ENCODE data around the gene TMEM184B. TPM values are rescaled to one million over a fixed set of nuclear protein-coding genes. Genes with fewer than 3 reads are reported as not detected.
A peak's percentile ranks its signal among the peaks of the same experiment; 100 is the strongest.

TMEM184B gene
- total RNA-seq, 4 donors from 2014 or later: 18.7 to 88.4 (median 41.1) TPM

DNA sequence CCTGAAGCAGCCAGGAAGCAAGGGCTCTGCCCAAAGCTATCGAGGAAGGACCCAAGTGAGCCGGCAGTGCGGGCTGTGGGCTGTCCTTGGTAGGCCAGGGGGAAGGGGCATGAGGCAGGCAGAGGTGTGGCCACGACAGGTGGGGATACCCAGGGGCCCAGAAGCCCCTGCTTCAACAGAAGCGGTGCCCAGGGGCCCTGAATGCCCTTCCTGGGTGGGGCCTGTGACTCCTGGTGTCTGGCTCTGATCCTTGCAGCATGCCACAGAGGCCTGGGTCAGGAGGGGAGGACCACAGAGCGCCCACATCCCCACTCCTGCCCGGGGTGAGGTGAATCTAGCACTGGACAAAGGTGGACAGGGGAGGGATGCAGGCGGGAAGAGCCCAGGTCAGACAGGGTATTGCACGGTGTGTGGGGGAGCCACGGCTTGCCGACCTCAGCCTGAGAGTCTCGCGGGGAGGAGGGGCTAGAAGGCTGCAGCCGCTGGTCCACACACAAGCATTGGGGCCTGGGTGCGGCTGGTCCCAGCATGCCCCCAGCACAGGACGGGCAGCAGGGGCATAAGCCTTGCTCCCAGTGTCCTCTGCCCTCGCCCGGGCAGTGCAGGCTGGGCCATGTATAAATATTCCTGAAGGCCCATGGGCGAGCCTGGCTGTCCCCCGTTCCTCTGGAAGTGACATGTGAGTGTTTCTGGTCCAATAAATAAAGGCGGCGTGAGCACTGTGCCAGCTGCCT is 52.0 kb downstream of the TMEM184B start:
- 85% methylated on average over 22 of the region's 22 CpGs; no CpG with 5 or more reads in 1 of the 2 donors for WGBS, 2 donors (ENCODE audit: low coverage in 1 of 2)
- H3K27me3 ChIP-seq: no peaks in the 10 kb centered on the region
- H3K4me3 ChIP-seq: no peak overlapping the region
- TF ChIP-seq POLR2AphosphoS5 (IDR thresholded peaks at IDR 0.05) (no peak), POLR2A (IDR thresholded peaks at IDR 0.05) (no peak), EP300 (IDR thresholded peaks at IDR 0.05; ENCODE audit: low read depth) (no peak)
- TF ChIP-seq, protein P1, sequence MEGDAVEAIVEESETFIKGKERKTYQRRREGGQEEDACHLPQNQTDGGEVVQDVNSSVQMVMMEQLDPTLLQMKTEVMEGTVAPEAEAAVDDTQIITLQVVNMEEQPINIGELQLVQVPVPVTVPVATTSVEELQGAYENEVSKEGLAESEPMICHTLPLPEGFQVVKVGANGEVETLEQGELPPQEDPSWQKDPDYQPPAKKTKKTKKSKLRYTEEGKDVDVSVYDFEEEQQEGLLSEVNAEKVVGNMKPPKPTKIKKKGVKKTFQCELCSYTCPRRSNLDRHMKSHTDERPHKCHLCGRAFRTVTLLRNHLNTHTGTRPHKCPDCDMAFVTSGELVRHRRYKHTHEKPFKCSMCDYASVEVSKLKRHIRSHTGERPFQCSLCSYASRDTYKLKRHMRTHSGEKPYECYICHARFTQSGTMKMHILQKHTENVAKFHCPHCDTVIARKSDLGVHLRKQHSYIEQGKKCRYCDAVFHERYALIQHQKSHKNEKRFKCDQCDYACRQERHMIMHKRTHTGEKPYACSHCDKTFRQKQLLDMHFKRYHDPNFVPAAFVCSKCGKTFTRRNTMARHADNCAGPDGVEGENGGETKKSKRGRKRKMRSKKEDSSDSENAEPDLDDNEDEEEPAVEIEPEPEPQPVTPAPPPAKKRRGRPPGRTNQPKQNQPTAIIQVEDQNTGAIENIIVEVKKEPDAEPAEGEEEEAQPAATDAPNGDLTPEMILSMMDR (IDR thresholded peaks at IDR 0.05): no peak
- no peaks in the 10 kb centered on the region for H3K9me3 ChIP-seq
- peaks cover 18 to 34% (median 20%) of the 10 kb centered on the region in 4 donors for H3K4me1 ChIP-seq
- in situ Hi-C loops (cut with MboI; ENCODE audit: low pct_ligation_motif_present in 1 of 4, low pct_unique_long_range_greater_than_20kb in 1 of 4, low sequenced_read_pairs in 3 of 4) (no loop called here), intact Hi-C loops (cut with DNase I; ENCODE audit: low total_unique reads) (no loop called here)
- H3K36me3 ChIP-seq: peaks cover 0 to 13% (median 4%) of the 10 kb centered on the region in 4 donors
- no peak for DNase-seq
- peak overlapping the region; percentile 75 to 89 (median 83) for H3K27ac ChIP-seq

DNA sequence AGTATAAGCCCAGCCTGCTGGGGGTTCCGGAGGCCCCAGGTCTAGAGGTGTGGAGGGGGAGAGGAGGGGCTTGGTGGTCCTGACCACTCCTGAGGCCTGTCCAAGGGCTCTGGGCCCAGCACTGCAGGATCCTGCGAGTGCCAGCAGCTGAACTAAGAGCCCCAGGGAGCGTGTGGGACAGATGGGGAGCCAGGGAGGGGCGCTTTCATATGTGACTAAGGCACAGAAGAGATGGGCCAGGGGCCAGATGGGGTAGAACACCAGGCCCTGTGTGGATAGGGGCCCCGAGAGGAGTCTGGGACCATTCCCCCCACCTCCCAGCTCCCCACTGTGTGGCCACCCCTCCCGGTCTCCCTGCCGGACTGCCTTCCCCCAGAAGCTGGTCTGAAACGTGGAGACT is 52.6 kb downstream of the TMEM184B start:
- in situ Hi-C loops (cut with MboI; ENCODE audit: low pct_ligation_motif_present in 1 of 4, low pct_unique_long_range_greater_than_20kb in 1 of 4, low sequenced_read_pairs in 3 of 4) (no loop called here), intact Hi-C loops (cut with DNase I; ENCODE audit: low total_unique reads) (no loop called here)
- no peaks in the 10 kb centered on the region for H3K9me3 ChIP-seq
- H3K4me3 ChIP-seq: no peak overlapping the region
- WGBS, 2 donors (ENCODE audit: low coverage in 1 of 2): 85% methylated on average over 8 of the region's 8 CpGs; no CpG with 5 or more reads in 1 of the 2 donors
- no peaks in the 10 kb centered on the region for H3K27me3 ChIP-seq
- no peak for TF ChIP-seq POLR2AphosphoS5 (IDR thresholded peaks at IDR 0.05)
- no peak for TF ChIP-seq POLR2A (IDR thresholded peaks at IDR 0.05)
- TF ChIP-seq EP300 (IDR thresholded peaks at IDR 0.05; ENCODE audit: low read depth): no peak
- TF ChIP-seq, protein P1 (IDR thresholded peaks at IDR 0.05): no peak
- H3K27ac ChIP-seq: peak overlapping the region; percentile 75 to 89 (median 83)
- no peak for DNase-seq
- H3K36me3 ChIP-seq: peaks cover 0 to 8% (median 3%) of the 10 kb centered on the region in 4 donors
- H3K4me1 ChIP-seq: peaks cover 18 to 34% (median 20%) of the 10 kb centered on the region in 4 donors

DNA sequence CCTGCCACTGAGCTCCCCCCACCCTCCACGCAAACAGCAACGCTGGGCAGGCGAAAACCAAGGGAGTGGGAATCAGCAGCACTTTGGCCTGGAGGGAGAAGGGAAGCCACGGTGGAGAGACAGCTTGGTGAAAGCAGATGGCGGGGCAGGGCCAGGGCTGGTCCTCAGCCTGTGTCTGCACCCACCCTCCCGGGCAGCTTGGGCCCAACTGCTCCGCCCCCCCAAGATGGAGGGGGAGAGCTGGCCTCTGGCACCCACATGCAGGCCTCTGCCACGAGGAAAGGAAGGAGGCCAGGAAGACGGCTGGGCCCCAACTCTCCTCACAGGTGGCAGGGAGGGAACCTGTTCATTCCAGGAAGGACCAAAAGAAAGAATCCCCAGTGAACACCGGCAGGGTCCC is 53.2 kb downstream of the TMEM184B start:
- Histone ChIP-seq H3K27me3 (no peaks in the 10 kb centered on the region), H3K27ac (peak overlapping the region; percentile 75 to 89 (median 83)), H3K36me3 (peaks cover 0 to 3% (median 1%) of the 10 kb centered on the region in 4 donors), H3K4me3 (no peak overlapping the region), H3K4me1 (peaks cover 18 to 34% (median 22%) of the 10 kb centered on the region in 4 donors), H3K9me3 (no peaks in the 10 kb centered on the region)
- TF ChIP-seq, protein P1 (IDR thresholded peaks at IDR 0.05): no peak
- TF ChIP-seq POLR2AphosphoS5 (IDR thresholded peaks at IDR 0.05) (no peak), EP300 (IDR thresholded peaks at IDR 0.05; ENCODE audit: low read depth) (no peak), POLR2A (IDR thresholded peaks at IDR 0.05) (no peak)
- in situ Hi-C loops (cut with MboI; ENCODE audit: low pct_ligation_motif_present in 1 of 4, low pct_unique_long_range_greater_than_20kb in 1 of 4, low sequenced_read_pairs in 3 of 4) (no loop called here), intact Hi-C loops (cut with DNase I; ENCODE audit: low total_unique reads) (no loop called here)
- 73% methylated on average over 10 of the region's 10 CpGs; no CpG with 5 or more reads in 1 of the 2 donors for WGBS, 2 donors (ENCODE audit: low coverage in 1 of 2)
- no peak for DNase-seq

DNA sequence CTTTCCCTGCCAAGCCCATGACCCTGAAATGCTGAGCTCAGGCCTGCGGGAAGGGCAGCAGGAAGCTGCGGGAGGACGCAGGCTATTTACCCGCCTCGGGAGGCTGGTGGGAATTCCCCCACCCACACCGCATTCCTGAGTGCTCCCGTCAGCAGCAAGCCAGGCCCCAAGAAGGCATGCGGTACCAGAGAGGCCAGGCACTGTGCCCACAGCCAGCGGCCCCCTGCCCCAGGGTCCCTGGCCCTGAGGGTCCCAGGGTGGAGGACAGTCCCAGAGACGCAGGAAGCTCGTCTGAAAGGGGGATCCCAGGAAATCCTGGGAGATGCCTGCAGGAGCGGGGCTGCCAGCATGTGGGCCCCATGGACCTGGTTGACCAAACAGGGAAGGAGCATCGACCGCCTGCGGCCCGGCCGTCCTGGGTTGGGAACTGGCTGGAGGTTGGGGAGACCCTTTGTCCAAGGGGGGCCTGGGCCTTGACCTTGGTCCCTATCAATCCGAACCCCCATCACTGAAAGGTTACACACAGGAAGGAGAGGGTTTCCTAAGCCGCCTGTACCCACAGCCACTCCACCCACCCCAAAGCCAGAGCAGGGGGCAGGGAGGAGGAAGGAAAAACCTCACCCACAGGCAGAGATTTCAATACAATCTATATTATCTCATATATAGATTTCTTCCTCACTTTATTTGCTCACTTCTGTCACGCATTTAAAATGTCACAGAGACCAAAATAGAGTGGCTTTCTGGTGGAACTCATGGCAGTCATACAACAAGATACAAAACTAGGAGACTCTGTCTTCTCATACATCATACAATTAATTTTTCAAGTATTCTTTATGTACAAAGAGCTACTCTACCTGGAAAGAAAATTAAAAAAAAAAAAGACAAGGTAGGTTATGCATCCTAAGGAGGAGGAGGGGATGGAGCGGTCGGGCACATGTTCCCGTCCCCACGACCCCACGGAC is 53.9 kb downstream of the TMEM184B start:
- TF ChIP-seq, protein P1 (IDR thresholded peaks at IDR 0.05): no peak
- TF ChIP-seq POLR2AphosphoS5 (IDR thresholded peaks at IDR 0.05) (peak; percentile 73 to 81 (median 80)), POLR2A (IDR thresholded peaks at IDR 0.05) (no peak), EP300 (IDR thresholded peaks at IDR 0.05; ENCODE audit: low read depth) (peak; percentile 56)
- H3K4me1 ChIP-seq: peaks cover 22 to 34% (median 28%) of the 10 kb centered on the region in 4 donors
- H3K27ac ChIP-seq: peak overlapping the region; percentile 75 to 89 (median 83)
- H3K36me3 ChIP-seq: no peaks in the 10 kb centered on the region
- peak; percentile 89 for DNase-seq
- no peaks in the 10 kb centered on the region for H3K9me3 ChIP-seq
- intact Hi-C loops (cut with DNase I; ENCODE audit: low total_unique reads): no loop called here
- 40 to 75% methylated on average over 2 to 10 of the region's 25 CpGs for WGBS, 2 donors (ENCODE audit: low coverage in 1 of 2)
- no peak overlapping the region for H3K4me3 ChIP-seq
- in situ Hi-C loops (cut with MboI; ENCODE audit: low pct_ligation_motif_present in 1 of 4, low pct_unique_long_range_greater_than_20kb in 1 of 4, low sequenced_read_pairs in 3 of 4): no loop called here
- no peaks in the 10 kb centered on the region for H3K27me3 ChIP-seq
